GM12878 (cell line): ENCODE results near the gene TLR5. TPM values are rescaled to one million over a fixed set of nuclear protein-coding genes. Genes with fewer than 3 reads are reported as not detected.

ENCODE experiments used
- ATAC-seq: fragments of 200-7000 bp; cut with Tn5 transposase; 3 replicates; pipeline ENCODE4 v1.9.1; 2020; ENCODE audit warnings: mild to moderate bottlenecking, moderate library complexity
- BruUV-seq: library from RNA; stranded (reverse); fragments of 400-500 nt; replicated peaks from 2 replicates; lab custom pipeline; 2021; lab: Mats Ljungman, UMichigan
- CTCF ChIA-PET: fragments of 300-600 bp; sonication (Branson Sonifier 250); formaldehyde crosslinking; extraction: SDS; loops from one replicate; lab custom pipeline; 2021; ENCODE audit warnings: inconsistent platforms; lab: Yijun Ruan, JAX
- POLR2A ChIA-PET: fragments of 350-600 bp; formaldehyde crosslinking; extraction: SDS; loops from one replicate; lab custom pipeline; 2021; ENCODE audit warnings: inconsistent platforms; lab: Charles Lee
- RAD21 ChIA-PET: fragments of 300-600 bp; sonication (Branson Sonifier 250); formaldehyde crosslinking; loops from one replicate; lab custom pipeline; 2023; ENCODE audit warnings: antibody characterized with exemption; ENCODE audit not compliant: unreplicated experiment; lab: Charles Lee
- SMC1A ChIA-PET: fragments of 300-600 bp; sonication (Branson Sonifier 250); formaldehyde crosslinking; loops from one replicate; lab custom pipeline; 2023; ENCODE audit not compliant: unreplicated experiment, uncharacterized antibody; lab: Charles Lee
- DNase-seq: peaks from one replicate; pipeline ENCODE4 v3.0.0-alpha.2; 2011; ENCODE audit warnings: low read depth, low spot score
- FAIRE-seq: peaks from 3 replicates; lab custom pipeline; 2011; peaks lifted over from hg19 to GRCh38; lab: Jason Lieb, UNC
- H2AFZ ChIP-seq: 2 replicates; pipeline ENCODE4 v1.6.0; 2011; ENCODE audit warnings: low read depth, low read length, control low read depth; ENCODE audit not compliant: control insufficient read depth
- H3K27ac ChIP-seq: 2 replicates; pipeline ENCODE4 v1.5.1; 2011; ENCODE audit warnings: control low read depth; ENCODE audit not compliant: control insufficient read depth, insufficient read depth
- H3K27me3 ChIP-seq, 2 experiments: replicated peaks in 1 of 2; 2 replicates each; pipeline versions ENCODE4 v1.6.0 to v1.6.1; 2011; ENCODE audit warnings: low read length in 1 of 2; ENCODE audit not compliant: control insufficient read depth in 2 of 2, insufficient read depth in 2 of 2
- H3K36me3 ChIP-seq, 2 experiments: 2 replicates each; pipeline ENCODE4 v1.5.1; 2011; ENCODE audit warnings: low read length in 1 of 2; ENCODE audit not compliant: control insufficient read depth in 2 of 2, insufficient read depth in 2 of 2
- H3K4me1 ChIP-seq: 2 replicates; pipeline ENCODE4 v1.6.1; 2011; ENCODE audit warnings: mild to moderate bottlenecking, low read length, moderate library complexity, mixed read lengths; ENCODE audit not compliant: control insufficient read depth, insufficient read depth
- H3K4me2 ChIP-seq: 2 replicates; pipeline ENCODE4 v1.6.0; 2011; ENCODE audit warnings: control low read depth; ENCODE audit not compliant: control insufficient read depth, insufficient read depth
- H3K4me3 ChIP-seq: fragments of 200-600 bp; sonication (generic); 2 replicates; pipeline ENCODE4 v1.5.1; 2016
- H3K79me2 ChIP-seq: 2 replicates; pipeline ENCODE4 v1.6.0; 2011; ENCODE audit warnings: low read length; ENCODE audit not compliant: control insufficient read depth, insufficient read depth
- H3K9ac ChIP-seq: 2 replicates; pipeline ENCODE4 v1.8.0; 2011; ENCODE audit warnings: low read length, control low read depth, mixed read lengths; ENCODE audit not compliant: control insufficient read depth, insufficient read depth
- H3K9me3 ChIP-seq: replicated peaks from 3 replicates; pipeline ENCODE4 v1.5.1; 2011; ENCODE audit warnings: mild to moderate bottlenecking, low read length; ENCODE audit not compliant: control insufficient read depth, insufficient read depth
- H4K20me1 ChIP-seq: 2 replicates; pipeline ENCODE4 v1.6.0; 2011; ENCODE audit not compliant: control insufficient read depth, insufficient read depth
- ATF7 ChIP-seq: fragments of 450-650 bp; IDR thresholded peaks from 2 replicates; pipeline ENCODE4 v1.6.1; 2016; ENCODE audit warnings: low read depth, mild to moderate bottlenecking
- BHLHE40 ChIP-seq, 2 experiments: fragments of 450-650 bp in 1 of 2; IDR thresholded peaks; 2 replicates each; pipeline ENCODE4 v1.6.1; 2011 to 2017; ENCODE audit warnings: low read depth in 2 of 2, borderline replicate concordance in 1 of 2, improper control_type of control experiment in 1 of 2, low read length in 1 of 2, mild to moderate bottlenecking in 1 of 2
- BMI1 ChIP-seq: fragments of 450-650 bp; IDR thresholded peaks from 2 replicates; pipeline ENCODE4 v1.6.1; 2016; ENCODE audit warnings: mild to moderate bottlenecking, moderate library complexity, borderline replicate concordance
- CBX3 ChIP-seq: fragments of 200-600 bp; sonication (generic); IDR thresholded peaks from 2 replicates; pipeline ENCODE4 v1.6.1; 2016; ENCODE audit warnings: low read depth, borderline replicate concordance
- CHD4 ChIP-seq: fragments of 200-600 bp; sonication (generic); IDR thresholded peaks from 2 replicates; pipeline ENCODE4 v1.6.1; 2016; ENCODE audit warnings: mild to moderate bottlenecking
- FOXK2 ChIP-seq: fragments of 450-650 bp; IDR thresholded peaks from 2 replicates; pipeline ENCODE4 v1.6.1; 2017; ENCODE audit warnings: mild to moderate bottlenecking, moderate library complexity
- HDGF ChIP-seq: fragments of 450-650 bp; IDR thresholded peaks from 2 replicates; pipeline ENCODE4 v1.6.1; 2016; ENCODE audit warnings: antibody characterized with exemption
- IKZF1 ChIP-seq: fragments of 450-650 bp; conservative IDR thresholded peaks from 2 replicates; pipeline ENCODE4 v1.6.1; 2017; ENCODE audit warnings: antibody characterized with exemption, mild to moderate bottlenecking
- MTA2 ChIP-seq: fragments of 450-650 bp; IDR thresholded peaks from 2 replicates; pipeline ENCODE4 v1.6.1; 2016; ENCODE audit warnings: low read depth, mild to moderate bottlenecking, moderate library complexity
- NR2C1 ChIP-seq: fragments of 450-650 bp; IDR thresholded peaks from 2 replicates; pipeline ENCODE4 v1.6.1; 2017; ENCODE audit warnings: antibody characterized with exemption, mild to moderate bottlenecking, moderate library complexity
- NR2C2 ChIP-seq: IDR thresholded peaks from 2 replicates; pipeline ENCODE4 v1.6.1; 2011; ENCODE audit warnings: borderline replicate concordance, low read depth; ENCODE audit not compliant: control insufficient read depth, insufficient read length
- PAX8 ChIP-seq: fragments of 450-650 bp; IDR thresholded peaks from 2 replicates; pipeline ENCODE4 v1.6.1; 2017; ENCODE audit warnings: mild to moderate bottlenecking, moderate library complexity
- RBBP5 ChIP-seq: fragments of 200-600 bp; sonication (generic); conservative IDR thresholded peaks from 2 replicates; pipeline ENCODE4 v1.6.1; 2016
- RCOR1 ChIP-seq: conservative IDR thresholded peaks from 2 replicates; pipeline ENCODE4 v1.6.1; 2012; ENCODE audit warnings: low read depth, low read length, improper control_type of control experiment
- SPI1 ChIP-seq: IDR thresholded peaks from 2 replicates; pipeline ENCODE4 v1.6.1; 2011; ENCODE audit warnings: low read depth, mild to moderate bottlenecking, low read length, moderate library complexity, borderline replicate concordance; ENCODE audit not compliant: insufficient read depth
- YBX1 ChIP-seq: fragments of 450-650 bp; IDR thresholded peaks from 2 replicates; pipeline ENCODE4 v1.6.1; 2016; ENCODE audit warnings: antibody characterized with exemption
- ZNF207 ChIP-seq: fragments of 450-650 bp; IDR thresholded peaks from 2 replicates; pipeline ENCODE4 v1.6.1; 2014; ENCODE audit warnings: antibody characterized with exemption, mild to moderate bottlenecking, borderline replicate concordance
- ZZZ3 ChIP-seq: IDR thresholded peaks from 2 replicates; pipeline ENCODE4 v1.6.1; 2011; ENCODE audit warnings: low read depth; ENCODE audit not compliant: control insufficient read depth, insufficient read length
- WGBS: methylation state at CpG from one replicate; pipeline ENCODE4 v1.1.6; 2016; ENCODE audit warnings: low lambda C conversion rate; ENCODE audit not compliant: insufficient replicate concordance, insufficient coverage; ENCODE audit errors: missing lambda C conversion rate; 5-methylcytosine and 5-hydroxymethylcytosine counted together
- in situ Hi-C: fragments of 300-500 bp; cut with MboI; formaldehyde crosslinking; loops from 9 replicates; pipeline ENCODE4 v1.14.3; 2018; ENCODE audit warnings: mixed read lengths
- intact Hi-C: fragments of 100-400 bp; cut with micrococcal nuclease; formaldehyde crosslinking; loops from one replicate; pipeline ENCODE4 v1.14.2; 2022; ENCODE audit not compliant: unreplicated experiment
- polyA plus RNA-seq, 11 experiments: library from polyadenylated mRNA; depleted of rRNA in 4 of 11; unstranded in 6 of 11; stranded (reverse) in 5 of 11; fragments of >200 nt; fragmentation: Nextera tagmentation in 4 of 11; fragmentation: Illumina TruSeq in 1 of 11; extraction: Ambion mirVana in 4 of 11; extraction: Trizol in 1 of 11; gene quantifications; 1 replicate in 1 of 11; 2 replicates in 10 of 11; pipeline versions ENCODE4 v1.2.1 to v1.2.3, GENCODE V29; 2011 to 2016; ENCODE audit warnings: inconsistent platforms in 2 of 11, missing spikeins in 2 of 11, low read depth in 1 of 11
- total RNA-seq, 4 experiments: library from RNA; depleted of rRNA in 3 of 4; stranded (reverse); fragments of >200 nt in 3 of 4; fragmentation: Illumina TruSeq in 1 of 4; extraction: Trizol in 1 of 4; gene quantifications; 2 replicates each; pipeline versions ENCODE4 v1.2.1 to v1.2.3, GENCODE V29; 2013 to 2021
- TF ChIP-seq, protein P1 (sequence below): fragments of 450-650 bp; conservative IDR thresholded peaks from 2 replicates; pipeline ENCODE4 v1.6.1; 2017; ENCODE audit warnings: mild to moderate bottlenecking, moderate library complexity
- TF ChIP-seq, protein P2 (sequence below): fragments of 450-650 bp; IDR thresholded peaks from 2 replicates; pipeline ENCODE4 v1.6.1; 2017; ENCODE audit warnings: mild to moderate bottlenecking, moderate library complexity

The TLR5 gene
- total and polyA plus RNA-seq, 10 of the 15 experiments (the other 5 are each of a cell fraction or from before 2014, with no cell fraction given), result 0.34 to 5.3 (median 0.79) TPM

DNA sequence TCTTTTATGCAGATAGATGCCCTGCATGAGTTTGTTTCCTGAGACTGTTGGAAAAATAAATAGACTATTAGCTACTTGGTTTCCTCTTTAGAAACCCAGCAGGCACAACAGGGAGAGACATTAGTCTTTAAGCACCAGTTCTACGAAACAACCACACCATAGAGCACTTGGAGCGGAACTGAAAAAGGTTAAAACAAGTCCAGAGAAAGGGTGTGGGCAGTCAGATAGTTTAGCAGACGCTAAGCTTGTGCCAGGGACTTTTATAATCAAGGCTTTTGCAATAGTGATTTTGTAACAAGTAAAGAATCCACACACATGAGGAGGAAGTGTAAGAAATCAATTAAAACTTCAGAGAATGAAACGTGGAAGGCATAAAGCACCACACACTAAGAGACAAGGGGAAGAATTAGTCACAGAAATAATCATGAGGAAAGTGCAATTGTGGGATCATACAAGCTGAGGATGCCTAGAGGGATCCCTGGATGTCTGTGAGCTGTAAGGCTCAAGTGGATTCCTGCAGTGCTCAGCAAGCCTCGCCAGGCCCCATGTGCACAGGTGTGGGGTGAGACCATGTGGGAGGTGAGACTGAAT, 37.8 kb upstream of the TLR5 start:
- no peak overlapping the region for H2AFZ ChIP-seq
- FAIRE-seq, result no peak
- H3K27ac ChIP-seq, result no peak overlapping the region
- H3K9ac ChIP-seq, result no peak overlapping the region
- peak; percentile 95 for ATAC-seq
- 14% methylated on average over 5 of the region's 5 CpGs for WGBS
- ChIA-PET POLR2A (interaction anchor here (0.7 to 1.9 kb wide), 7 partner anchors 13 to 345 kb away, joined by 3 to 8 read pairs (median 3); partner anchors contain the start of gene TLR5), SMC1A (interaction anchor here (0.8 to 3.3 kb wide), 22 partner anchors 9 to 507 kb away, joined by 3 to 30 read pairs (median 6); partner anchors contain the start of gene TLR5), RAD21 (interaction anchor here (0.7 to 3.4 kb wide), 19 partner anchors 9 to 448 kb away, joined by 3 to 31 read pairs (median 5); partner anchors contain the start of gene TLR5), CTCF (interaction anchor here (0.8 to 3.0 kb wide), 19 partner anchors 9 to 369 kb away, joined by 3 to 25 read pairs (median 4); partner anchors contain the start of gene TLR5)
- H3K4me2 ChIP-seq, result no peak overlapping the region
- H3K27me3 ChIP-seq, result peaks cover 0 to 3% of the 10 kb centered on the region in 2 experiments; a peak in 2 of 4 replicates
- no peaks in the 10 kb centered on the region for H3K79me2 ChIP-seq
- in situ Hi-C loops (no loop called here), intact Hi-C loops (no loop called here)
- H3K4me3 ChIP-seq, result no peak overlapping the region
- no peaks in the 10 kb centered on the region for H3K36me3 ChIP-seq
- no peaks in the 10 kb centered on the region for H3K9me3 ChIP-seq
- no peaks in the 10 kb centered on the region for H4K20me1 ChIP-seq
- no TSS peak for BruUV-seq
- H3K4me1 ChIP-seq, result no peaks in the 10 kb centered on the region
- peak; percentile 12 for DNase-seq
- TF ChIP-seq BHLHE40 (IDR thresholded peaks at IDR 0.05; ENCODE audit: borderline replicate concordance in 1 of 2, low read depth in 2 of 2, low read length in 1 of 2), result peak; percentile 29 to 37; a peak in 1 of 4 replicates
- no peak for TF ChIP-seq ATF7
- no peak for TF ChIP-seq ZZZ3
- TF ChIP-seq YBX1, result no peak
- TF ChIP-seq, protein P1, sequence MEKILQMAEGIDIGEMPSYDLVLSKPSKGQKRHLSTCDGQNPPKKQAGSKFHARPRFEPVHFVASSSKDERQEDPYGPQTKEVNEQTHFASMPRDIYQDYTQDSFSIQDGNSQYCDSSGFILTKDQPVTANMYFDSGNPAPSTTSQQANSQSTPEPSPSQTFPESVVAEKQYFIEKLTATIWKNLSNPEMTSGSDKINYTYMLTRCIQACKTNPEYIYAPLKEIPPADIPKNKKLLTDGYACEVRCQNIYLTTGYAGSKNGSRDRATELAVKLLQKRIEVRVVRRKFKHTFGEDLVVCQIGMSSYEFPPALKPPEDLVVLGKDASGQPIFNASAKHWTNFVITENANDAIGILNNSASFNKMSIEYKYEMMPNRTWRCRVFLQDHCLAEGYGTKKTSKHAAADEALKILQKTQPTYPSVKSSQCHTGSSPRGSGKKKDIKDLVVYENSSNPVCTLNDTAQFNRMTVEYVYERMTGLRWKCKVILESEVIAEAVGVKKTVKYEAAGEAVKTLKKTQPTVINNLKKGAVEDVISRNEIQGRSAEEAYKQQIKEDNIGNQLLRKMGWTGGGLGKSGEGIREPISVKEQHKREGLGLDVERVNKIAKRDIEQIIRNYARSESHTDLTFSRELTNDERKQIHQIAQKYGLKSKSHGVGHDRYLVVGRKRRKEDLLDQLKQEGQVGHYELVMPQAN, result no peak
- no peak for TF ChIP-seq FOXK2
- no peak for TF ChIP-seq CHD4
- TF ChIP-seq HDGF, result 0 out of 2 replicates have a peak, but pooled peaks have one; percentile 28
- TF ChIP-seq RBBP5, result no peak
- TF ChIP-seq IKZF1, result peak; percentile 58
- no peak for TF ChIP-seq CBX3
- no peak for TF ChIP-seq BMI1
- no peak for TF ChIP-seq NR2C1
- peak; percentile 80 for TF ChIP-seq MTA2
- TF ChIP-seq, protein P2, sequence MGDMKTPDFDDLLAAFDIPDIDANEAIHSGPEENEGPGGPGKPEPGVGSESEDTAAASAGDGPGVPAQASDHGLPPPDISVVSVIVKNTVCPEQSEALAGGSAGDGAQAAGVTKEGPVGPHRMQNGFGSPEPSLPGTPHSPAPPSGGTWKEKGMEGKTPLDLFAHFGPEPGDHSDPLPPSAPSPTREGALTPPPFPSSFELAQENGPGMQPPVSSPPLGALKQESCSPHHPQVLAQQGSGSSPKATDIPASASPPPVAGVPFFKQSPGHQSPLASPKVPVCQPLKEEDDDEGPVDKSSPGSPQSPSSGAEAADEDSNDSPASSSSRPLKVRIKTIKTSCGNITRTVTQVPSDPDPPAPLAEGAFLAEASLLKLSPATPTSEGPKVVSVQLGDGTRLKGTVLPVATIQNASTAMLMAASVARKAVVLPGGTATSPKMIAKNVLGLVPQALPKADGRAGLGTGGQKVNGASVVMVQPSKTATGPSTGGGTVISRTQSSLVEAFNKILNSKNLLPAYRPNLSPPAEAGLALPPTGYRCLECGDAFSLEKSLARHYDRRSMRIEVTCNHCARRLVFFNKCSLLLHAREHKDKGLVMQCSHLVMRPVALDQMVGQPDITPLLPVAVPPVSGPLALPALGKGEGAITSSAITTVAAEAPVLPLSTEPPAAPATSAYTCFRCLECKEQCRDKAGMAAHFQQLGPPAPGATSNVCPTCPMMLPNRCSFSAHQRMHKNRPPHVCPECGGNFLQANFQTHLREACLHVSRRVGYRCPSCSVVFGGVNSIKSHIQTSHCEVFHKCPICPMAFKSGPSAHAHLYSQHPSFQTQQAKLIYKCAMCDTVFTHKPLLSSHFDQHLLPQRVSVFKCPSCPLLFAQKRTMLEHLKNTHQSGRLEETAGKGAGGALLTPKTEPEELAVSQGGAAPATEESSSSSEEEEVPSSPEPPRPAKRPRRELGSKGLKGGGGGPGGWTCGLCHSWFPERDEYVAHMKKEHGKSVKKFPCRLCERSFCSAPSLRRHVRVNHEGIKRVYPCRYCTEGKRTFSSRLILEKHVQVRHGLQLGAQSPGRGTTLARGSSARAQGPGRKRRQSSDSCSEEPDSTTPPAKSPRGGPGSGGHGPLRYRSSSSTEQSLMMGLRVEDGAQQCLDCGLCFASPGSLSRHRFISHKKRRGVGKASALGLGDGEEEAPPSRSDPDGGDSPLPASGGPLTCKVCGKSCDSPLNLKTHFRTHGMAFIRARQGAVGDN, result 0 out of 2 replicates have a peak, but pooled peaks have one; percentile 13
- TF ChIP-seq NR2C2, result no peak
- no peak for TF ChIP-seq ZNF207
- TF ChIP-seq RCOR1, result no peak
- no peak for TF ChIP-seq PAX8
- TF ChIP-seq SPI1, result peak; percentile 75; the same call in 1 of the 2 replicates
